Neural cell (in vitro differentiated cells): ENCODE measurements around the gene KCNJ10. TPM values are rescaled to one million over a fixed set of nuclear protein-coding genes. Genes with fewer than 3 reads are reported as not detected.
"Not testable (repeated sequence)": the region's sequence is repeated elsewhere in the genome, so short reads cannot be mapped to it uniquely, and the experiment has no call there.

ENCODE experiments used
- H2AFZ ChIP-seq: fragments of 200-600, 300-800 bp; sonication (generic), shearing (Covaris generic); 2 replicates; pipeline ENCODE4 v1.6.0; 2014; ENCODE audit warnings: low read depth, mild to moderate bottlenecking, antibody characterized with exemption, low read length, moderate library complexity
- H3F3A ChIP-seq: fragments of 200-600 bp; shearing (Covaris generic); 2 replicates; pipeline ENCODE4 v1.6.1; 2016; ENCODE audit warnings: mild to moderate bottlenecking, moderate library complexity, mixed read lengths, antibody characterized with exemption, low read length; ENCODE audit not compliant: insufficient read depth, poor library complexity, severe bottlenecking
- H3K27ac ChIP-seq: fragments of 200-600, 300-800 bp; sonication (generic), shearing (Covaris generic); 2 replicates; pipeline ENCODE4 v1.5.1; 2014; ENCODE audit warnings: mild to moderate bottlenecking, low read length, moderate library complexity
- H3K27me3 ChIP-seq: fragments of 300-800, 200-600 bp; sonication (generic), shearing (Covaris generic); 2 replicates; pipeline ENCODE4 v1.6.0; 2014; ENCODE audit warnings: mild to moderate bottlenecking, low read depth, low read length, moderate library complexity; ENCODE audit not compliant: insufficient read depth
- H3K36me3 ChIP-seq: fragments of 300-800, 200-600 bp; sonication (generic), shearing (Covaris generic); 2 replicates; pipeline ENCODE4 v1.5.1; 2014; ENCODE audit warnings: mild to moderate bottlenecking, antibody characterized with exemption, low read length, moderate library complexity; ENCODE audit not compliant: insufficient read depth
- H3K4me2 ChIP-seq: fragments of 300-800, 200-600 bp; sonication (generic), shearing (Covaris generic); 2 replicates; pipeline ENCODE4 v1.6.0; 2014; ENCODE audit warnings: mild to moderate bottlenecking, low read length
- H3K4me3 ChIP-seq: fragments of 300-800, 200-600 bp; sonication (generic), shearing (Covaris generic); 2 replicates; pipeline ENCODE4 v1.5.1; 2014; ENCODE audit warnings: mild to moderate bottlenecking, low read length, moderate library complexity
- H3K79me2 ChIP-seq: fragments of 200-600 bp; shearing (Covaris generic); replicated peaks from 2 replicates; pipeline ENCODE4 v1.6.0; 2014; ENCODE audit warnings: mild to moderate bottlenecking, low read length, moderate library complexity; ENCODE audit not compliant: insufficient read depth
- H3K9ac ChIP-seq: fragments of 300-800, 200-600 bp; sonication (generic), shearing (Covaris generic); 2 replicates; pipeline ENCODE4 v1.6.1; 2016; ENCODE audit warnings: mild to moderate bottlenecking, low read length, mixed read lengths
- H3K9me2 ChIP-seq: fragments of 200-600 bp; shearing (Covaris generic); 2 replicates; pipeline ENCODE4 v1.6.1; 2016; ENCODE audit warnings: mild to moderate bottlenecking, low read length, mixed read lengths; ENCODE audit not compliant: insufficient read depth
- H3K9me3 ChIP-seq: fragments of 200-600, 300-800 bp; sonication (generic), shearing (Covaris generic); 2 replicates; pipeline ENCODE4 v1.6.1; 2016; ENCODE audit warnings: mild to moderate bottlenecking, mixed run types, low read length, moderate library complexity, mixed read lengths
- H4K20me1 ChIP-seq: fragments of 200-600 bp; shearing (Covaris generic); 2 replicates; pipeline ENCODE4 v1.6.1; 2016; ENCODE audit warnings: mild to moderate bottlenecking, mixed run types; ENCODE audit not compliant: insufficient read depth
- CTCF ChIP-seq: fragments of 450-650 bp; IDR thresholded peaks from 2 replicates; pipeline ENCODE4 v1.5.1; 2014; ENCODE audit warnings: antibody characterized with exemption, mild to moderate bottlenecking, moderate library complexity; ENCODE audit not compliant: poor library complexity, severe bottlenecking
- EP300 ChIP-seq: fragments of 450-650 bp; conservative IDR thresholded peaks from 2 replicates; pipeline ENCODE4 v1.6.1; 2014; ENCODE audit warnings: antibody characterized with exemption, mild to moderate bottlenecking, moderate library complexity; ENCODE audit not compliant: poor library complexity, severe bottlenecking
- EZH2 ChIP-seq: fragments of 200-600, 300-800 bp; shearing (Covaris generic), sonication (generic); IDR thresholded peaks from 2 replicates; pipeline ENCODE4 v1.6.1; 2014; ENCODE audit warnings: antibody characterized with exemption, low read length, borderline replicate concordance, mild to moderate bottlenecking; ENCODE audit not compliant: insufficient read depth, poor library complexity, severe bottlenecking
- MXI1 ChIP-seq: fragments of 450-650 bp; conservative IDR thresholded peaks from 2 replicates; pipeline ENCODE4 v1.6.1; 2014; ENCODE audit warnings: antibody characterized with exemption, mild to moderate bottlenecking; ENCODE audit not compliant: poor library complexity, severe bottlenecking
- POLR2AphosphoS5 ChIP-seq: IDR thresholded peaks from 2 replicates; pipeline ENCODE4 v1.6.1; 2012
- RAD21 ChIP-seq: fragments of 450-650 bp; conservative IDR thresholded peaks from 2 replicates; pipeline ENCODE4 v1.6.1; 2014; ENCODE audit warnings: antibody characterized with exemption, mild to moderate bottlenecking, moderate library complexity
- REST ChIP-seq: IDR thresholded peaks from 2 replicates; pipeline ENCODE4 v1.6.1; 2012; ENCODE audit warnings: borderline replicate concordance
- SMC3 ChIP-seq: fragments of 450-650 bp; conservative IDR thresholded peaks from 2 replicates; pipeline ENCODE4 v1.6.1; 2014; ENCODE audit warnings: antibody characterized with exemption, mild to moderate bottlenecking, moderate library complexity; ENCODE audit not compliant: poor library complexity
- TAF1 ChIP-seq: IDR thresholded peaks from 2 replicates; pipeline ENCODE4 v1.6.1; 2012; ENCODE audit warnings: low read depth
- polyA plus RNA-seq: library from polyadenylated mRNA; depleted of rRNA; stranded (reverse); fragments of >200 nt; gene quantifications from 2 replicates; pipeline ENCODE4 v1.2.3, GENCODE V29; 2014

The KCNJ10 gene
- polyA plus RNA-seq, 1 donor from 2014 or later, result not detected

GRCh38 chr1:160052936-160053335, 17.0 kb downstream of the KCNJ10 start:
- no peaks in the 10 kb centered on the region for H3K79me2 ChIP-seq
- H2AFZ ChIP-seq, result no peak overlapping the region
- H4K20me1 ChIP-seq, result no peaks in the 10 kb centered on the region
- H3K27me3 ChIP-seq, result no peaks in the 10 kb centered on the region
- no peak for TF ChIP-seq SMC3
- TF ChIP-seq REST, result no peak
- no peak for TF ChIP-seq EP300
- TF ChIP-seq TAF1, result no peak
- TF ChIP-seq CTCF, result no peak
- no peak for TF ChIP-seq EZH2
- TF ChIP-seq POLR2AphosphoS5, result no peak
- no peak for TF ChIP-seq MXI1
- no peak for TF ChIP-seq RAD21
- no peak overlapping the region for H3K9ac ChIP-seq
- H3K27ac ChIP-seq, result no peak overlapping the region
- H3F3A ChIP-seq, result no peaks in the 10 kb centered on the region
- no peaks in the 10 kb centered on the region for H3K36me3 ChIP-seq
- H3K9me3 ChIP-seq, result no peaks in the 10 kb centered on the region
- no peak overlapping the region for H3K4me3 ChIP-seq
- no peak overlapping the region for H3K4me2 ChIP-seq
- no peaks in the 10 kb centered on the region for H3K9me2 ChIP-seq

GRCh38 chr1:160050619-160051018, 19.3 kb downstream of the KCNJ10 start:
- TF ChIP-seq MXI1, result no peak
- TF ChIP-seq EZH2, result no peak
- no peak for TF ChIP-seq SMC3
- TF ChIP-seq POLR2AphosphoS5, result no peak
- Histone ChIP-seq H3K4me3 (no peak overlapping the region), H3K36me3 (no peaks in the 10 kb centered on the region), H3F3A (no peaks in the 10 kb centered on the region), H2AFZ (no peak overlapping the region), H3K27me3 (no peaks in the 10 kb centered on the region), H3K79me2 (no peaks in the 10 kb centered on the region), H3K4me2 (no peak overlapping the region), H3K9me3 (no peaks in the 10 kb centered on the region), H3K9ac (no peak overlapping the region), H3K27ac (no peak overlapping the region), H4K20me1 (no peaks in the 10 kb centered on the region), H3K9me2 (no peaks in the 10 kb centered on the region)

- not testable (repeated sequence) for H3K27ac ChIP-seq, H3K36me3 ChIP-seq, H3K9ac ChIP-seq, H3K9me2 ChIP-seq, H3K4me3 ChIP-seq, H2AFZ ChIP-seq, H4K20me1 ChIP-seq, H3K79me2 ChIP-seq, H3K9me3 ChIP-seq, H3F3A ChIP-seq, H3K4me2 ChIP-seq, H3K27me3 ChIP-seq
These were observed 19.8 kb downstream of the KCNJ10 start for GRCh38 chr1:160050182-160050581.
